Hematopoietic multipotent progenitor cell treated with erythropoietin and hydrocortisone succinate and interleukin-3 and kit ligand, for 4 days (in vitro differentiated cells): ENCODE measurements around the gene ZNF638.
"Not testable (repeated sequence)": the region's sequence is repeated elsewhere in the genome, so short reads cannot be mapped to it uniquely, and the experiment has no call there.

Source experiments
- DNase-seq: peaks from one replicate; pipeline ENCODE4 v3.0.0-alpha.2; 2015

ZNF638 gene

DNA sequence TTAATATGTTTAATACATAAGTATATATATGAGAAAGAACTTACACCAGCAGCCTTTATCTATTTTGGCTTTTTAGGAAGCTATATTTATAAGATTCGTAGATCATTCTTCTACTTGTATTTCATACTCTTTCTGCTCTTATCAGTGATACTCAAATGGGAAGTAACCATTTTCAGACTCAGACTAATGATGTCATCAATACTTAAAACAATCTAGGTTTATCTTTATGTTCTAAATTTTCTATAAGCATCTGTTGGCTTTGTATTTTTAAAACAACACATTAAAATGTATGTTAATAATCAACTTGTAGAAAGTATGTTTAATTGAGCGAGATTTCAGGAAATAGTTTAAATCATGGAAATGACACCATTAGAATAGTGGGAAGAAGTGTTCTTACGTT is 70.8 kb downstream of the ZNF638 start:
- no peak for DNase-seq

DNA sequence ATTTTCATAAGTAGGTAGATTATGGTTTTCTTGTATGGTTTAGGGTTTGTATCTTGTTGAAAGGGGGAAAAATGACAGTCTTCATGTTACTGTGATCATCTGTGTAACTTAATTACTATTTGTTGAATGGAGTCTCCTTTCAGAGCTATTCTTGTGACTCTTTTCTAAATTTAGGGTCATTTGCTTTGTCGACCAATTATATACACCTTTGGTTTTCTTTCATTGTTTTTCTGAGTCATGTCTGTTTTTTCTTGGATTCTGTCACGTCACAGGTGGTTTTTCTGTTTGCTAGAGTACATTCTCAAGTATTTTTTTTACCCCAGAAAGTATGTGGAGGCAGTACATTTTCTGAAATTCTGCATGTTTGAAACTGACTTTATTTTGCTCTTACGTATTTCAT is 78.0 kb downstream of the ZNF638 start:
- DNase-seq = no peak

DNA sequence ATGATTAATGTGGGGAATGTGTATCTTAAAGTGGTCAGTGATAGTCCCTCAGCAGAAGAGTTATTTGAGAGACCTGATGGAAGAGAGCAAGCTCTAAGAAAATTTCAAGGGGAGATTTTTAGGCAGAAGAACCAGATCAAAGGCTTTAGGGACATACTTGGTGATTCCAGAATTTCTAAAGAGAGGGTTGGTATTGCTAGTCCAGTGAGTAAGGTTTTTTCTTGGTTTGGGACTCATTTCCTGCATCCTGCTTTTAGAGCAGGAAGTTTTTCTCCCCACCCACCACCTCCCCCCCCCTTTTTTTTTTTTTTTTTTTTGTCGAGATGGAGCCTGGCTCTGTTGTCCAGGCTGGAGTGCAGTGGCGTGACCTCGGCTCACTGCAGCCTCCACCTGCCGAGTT is 79.1 kb downstream of the ZNF638 start:
- DNase-seq = no peak

DNA sequence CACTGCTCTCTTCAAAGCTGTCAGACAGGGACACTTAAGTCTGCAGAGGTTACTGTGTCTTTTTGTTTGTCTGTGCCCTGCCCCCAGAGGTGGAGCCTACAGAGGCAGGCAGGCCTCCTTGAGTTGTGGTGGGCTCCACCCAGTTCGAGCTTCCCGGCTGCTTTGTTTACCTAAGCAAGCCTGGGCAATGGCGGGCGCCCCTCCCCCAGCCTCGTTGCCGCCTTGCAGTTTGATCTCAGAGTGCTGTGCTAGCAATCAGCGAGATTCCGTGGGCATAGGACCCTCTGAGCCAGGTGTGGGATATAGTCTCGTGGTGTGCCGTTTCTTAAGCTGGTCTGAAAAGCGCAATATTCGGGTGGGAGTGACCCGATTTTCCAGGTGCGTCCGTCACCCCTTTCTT is 85.3 kb downstream of the ZNF638 start:
- not testable (repeated sequence) for DNase-seq

DNA sequence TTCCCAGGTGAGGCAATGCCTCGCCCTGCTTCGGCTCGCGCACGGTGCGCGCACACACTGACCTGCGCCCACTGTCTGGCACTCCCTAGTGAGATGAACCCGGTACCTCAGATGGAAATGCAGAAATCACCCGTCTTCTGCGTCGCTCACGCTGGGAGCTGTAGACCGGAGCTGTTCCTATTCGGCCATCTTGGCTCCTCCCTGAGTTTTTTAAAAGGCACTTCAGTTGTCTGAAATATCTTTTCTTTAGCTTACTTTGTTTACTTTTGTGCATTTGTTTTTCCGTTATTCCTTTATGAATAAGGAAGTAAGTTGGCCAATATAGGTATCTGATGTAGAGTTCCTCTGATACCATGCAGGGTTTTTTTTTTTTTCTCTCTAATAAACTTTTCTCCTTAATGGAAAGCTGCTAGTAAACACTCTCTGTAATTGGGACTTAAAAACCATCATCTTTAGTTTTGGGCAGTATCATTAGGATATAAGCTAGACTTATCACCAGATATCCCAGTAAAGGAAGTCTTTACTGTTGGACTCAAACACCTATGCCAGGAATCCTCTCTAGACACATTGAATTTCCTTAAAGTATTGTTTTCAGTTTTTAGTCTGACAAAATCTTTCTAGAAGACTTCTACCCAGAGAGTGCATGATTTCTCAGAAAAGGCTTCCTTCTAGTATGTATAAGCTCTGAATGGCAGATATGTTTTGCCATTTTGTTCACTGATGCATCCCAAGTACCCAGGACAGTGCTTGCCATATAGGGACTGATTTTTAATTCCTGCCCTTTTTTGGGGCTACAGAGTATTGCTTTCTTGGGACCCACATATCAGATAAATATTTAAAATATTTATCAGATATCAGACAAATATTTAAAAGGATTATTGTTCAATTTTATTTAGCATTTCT is 86.0 kb downstream of the ZNF638 start:
- DNase-seq = peak; percentile 53

DNA sequence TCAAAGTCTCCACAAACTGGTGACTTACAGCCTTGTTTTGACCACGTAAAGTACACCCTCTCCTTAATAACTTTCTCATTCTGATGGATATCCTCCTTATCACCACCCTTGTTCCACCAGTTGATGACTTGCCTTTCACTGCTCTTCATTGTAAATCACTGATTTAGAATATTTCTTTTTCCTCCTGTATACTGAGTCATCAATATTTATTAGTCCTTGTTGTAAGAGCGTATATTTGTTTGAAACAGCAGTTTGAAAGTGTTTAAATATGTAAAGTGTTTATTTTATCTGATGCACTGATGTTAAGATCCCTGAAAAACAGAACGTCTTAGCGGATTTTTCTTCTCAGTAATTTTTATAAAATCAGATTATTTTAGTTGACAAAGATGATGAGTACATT is 87.6 kb downstream of the ZNF638 start:
- peak; percentile 12 for DNase-seq

DNA sequence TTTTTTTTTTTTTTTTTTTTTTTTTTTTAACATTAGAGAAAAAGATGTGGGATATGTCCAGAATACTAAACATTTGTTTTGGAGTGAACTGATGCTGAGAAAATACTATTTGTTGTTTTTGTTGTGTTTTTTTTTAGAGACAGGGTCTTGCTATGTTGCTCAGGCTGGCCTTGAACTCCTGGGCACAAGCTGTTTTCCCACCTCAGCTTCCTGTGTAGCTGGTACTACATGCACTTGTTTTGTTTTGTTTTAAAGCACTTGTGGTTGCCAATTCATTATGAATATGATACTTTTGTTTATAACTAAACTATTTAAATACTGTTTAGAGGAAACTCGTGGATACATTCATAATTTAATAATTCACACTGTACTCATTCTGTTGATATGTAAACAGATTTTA is 88.4 kb downstream of the ZNF638 start:
- DNase-seq = no peak

DNA sequence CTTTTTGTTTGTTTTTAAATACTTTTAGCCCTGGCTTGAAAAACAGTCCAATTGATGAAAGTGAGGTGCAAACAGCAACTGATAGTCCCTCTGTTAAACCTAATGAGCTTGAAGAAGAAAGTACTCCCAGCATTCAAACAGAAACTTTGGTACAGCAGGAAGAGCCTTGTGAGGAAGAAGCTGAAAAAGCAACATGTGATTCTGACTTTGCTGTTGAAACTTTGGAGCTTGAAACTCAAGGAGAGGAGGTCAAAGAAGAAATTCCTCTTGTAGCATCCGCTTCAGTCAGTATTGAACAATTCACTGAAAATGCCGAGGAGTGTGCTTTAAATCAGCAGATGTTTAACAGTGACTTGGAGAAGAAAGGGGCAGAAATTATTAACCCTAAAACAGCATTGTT is 91.2 kb downstream of the ZNF638 start:
- no peak for DNase-seq

DNA sequence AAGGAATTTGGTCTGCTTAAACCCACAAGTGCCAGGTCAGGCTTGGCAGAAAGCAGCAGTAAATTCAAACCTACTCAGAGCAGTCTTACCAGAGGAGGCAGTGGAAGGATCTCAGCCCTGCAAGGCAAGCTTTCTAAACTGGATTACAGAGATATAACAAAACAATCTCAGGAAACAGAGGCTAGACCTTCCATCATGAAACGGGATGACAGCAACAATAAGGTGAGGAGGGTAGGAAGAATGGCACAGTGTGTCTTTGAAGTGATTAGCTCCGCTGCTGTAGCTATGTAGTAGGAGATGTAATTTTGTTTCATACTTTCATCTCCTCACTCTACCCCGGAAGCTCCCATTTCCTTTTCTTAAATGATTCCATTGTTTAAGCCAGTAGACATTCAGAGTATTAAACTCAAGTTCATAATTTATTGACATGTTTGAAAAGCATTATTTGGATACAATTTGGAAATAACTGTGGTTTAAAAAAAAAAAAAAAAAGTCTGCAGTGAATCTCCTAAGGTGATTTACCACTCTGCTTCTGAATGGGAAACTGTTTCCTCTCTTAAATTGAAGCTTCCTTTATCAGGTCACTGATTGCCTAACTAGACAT is 92.3 kb downstream of the ZNF638 start:
- DNase-seq = no peak

DNA sequence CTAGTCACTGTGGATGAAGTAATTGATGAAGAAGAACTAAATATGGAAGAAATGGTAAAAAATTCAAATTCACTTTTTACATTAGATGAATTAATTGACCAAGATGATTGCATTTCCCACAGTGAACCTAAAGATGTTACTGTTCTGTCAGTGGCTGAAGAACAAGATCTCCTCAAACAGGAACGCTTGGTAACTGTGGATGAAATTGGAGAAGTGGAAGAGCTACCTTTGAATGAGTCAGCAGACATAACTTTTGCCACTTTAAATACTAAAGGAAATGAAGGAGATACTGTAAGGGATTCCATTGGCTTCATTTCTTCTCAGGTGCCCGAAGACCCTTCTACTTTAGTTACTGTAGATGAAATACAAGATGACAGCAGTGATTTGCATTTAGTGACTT is 95.1 kb downstream of the ZNF638 start:
- DNase-seq = no peak

DNA sequence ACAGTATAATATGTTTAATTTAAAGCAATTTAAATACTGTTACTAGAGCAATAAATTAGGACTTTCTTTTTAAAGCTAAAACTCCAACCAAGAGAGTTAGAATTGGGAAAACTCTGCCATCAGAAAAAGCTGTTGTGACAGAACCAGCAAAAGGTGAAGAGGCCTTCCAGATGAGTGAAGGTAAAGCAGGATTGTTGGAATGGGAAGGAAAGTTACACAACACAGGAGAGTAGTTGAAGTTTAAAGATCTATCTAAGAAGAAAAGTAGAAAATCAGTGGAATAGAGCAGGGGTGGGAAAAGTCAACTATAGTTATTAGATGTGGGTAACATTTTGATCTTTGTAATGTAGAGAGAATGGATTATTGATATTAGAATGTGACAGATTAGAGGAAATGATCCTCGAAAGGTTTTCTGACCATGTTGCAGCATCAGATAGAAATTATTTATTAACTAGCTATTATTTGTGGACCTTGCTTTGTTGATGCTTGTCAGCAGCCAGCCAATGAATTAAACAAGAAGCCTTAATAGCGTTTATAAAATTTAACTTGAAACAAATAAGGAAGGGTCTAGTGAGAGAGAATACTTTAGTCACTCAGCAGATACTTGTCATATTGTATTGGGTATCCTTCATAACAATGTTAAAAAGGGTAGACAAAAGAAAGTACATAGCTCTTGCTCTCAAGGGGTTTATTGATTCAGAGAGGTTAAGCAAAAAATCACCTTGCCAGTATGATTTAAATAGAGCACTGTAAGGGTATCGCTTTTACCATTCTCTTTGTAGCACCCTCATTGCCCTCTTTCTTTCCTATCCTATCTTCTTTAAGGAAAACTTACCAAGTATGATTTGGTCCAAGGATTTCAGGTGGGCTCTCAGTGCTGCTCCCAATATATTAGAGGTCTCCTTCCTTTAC is 97.1 kb downstream of the ZNF638 start:
- no peak for DNase-seq

DNA sequence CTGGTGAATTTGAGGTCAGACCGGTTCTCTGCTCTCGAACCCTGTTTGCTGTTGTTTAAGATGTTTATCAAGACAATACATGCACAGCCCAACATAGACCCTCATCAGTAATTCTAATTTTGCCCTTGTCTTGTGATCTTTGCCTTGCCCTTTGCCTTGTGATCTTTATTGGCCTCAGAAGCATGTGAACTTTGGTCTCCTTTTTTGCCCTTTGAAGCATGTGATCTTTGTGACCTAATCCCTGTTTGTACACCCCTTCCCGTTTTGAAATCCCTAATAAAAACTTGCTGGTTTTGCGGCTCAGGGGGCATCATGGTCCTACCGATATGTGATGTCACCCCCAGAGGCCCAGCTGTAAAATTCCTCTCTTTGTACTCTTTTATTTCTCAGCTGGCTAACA is 113.6 kb downstream of the ZNF638 start:
- not testable (repeated sequence) for DNase-seq

DNA sequence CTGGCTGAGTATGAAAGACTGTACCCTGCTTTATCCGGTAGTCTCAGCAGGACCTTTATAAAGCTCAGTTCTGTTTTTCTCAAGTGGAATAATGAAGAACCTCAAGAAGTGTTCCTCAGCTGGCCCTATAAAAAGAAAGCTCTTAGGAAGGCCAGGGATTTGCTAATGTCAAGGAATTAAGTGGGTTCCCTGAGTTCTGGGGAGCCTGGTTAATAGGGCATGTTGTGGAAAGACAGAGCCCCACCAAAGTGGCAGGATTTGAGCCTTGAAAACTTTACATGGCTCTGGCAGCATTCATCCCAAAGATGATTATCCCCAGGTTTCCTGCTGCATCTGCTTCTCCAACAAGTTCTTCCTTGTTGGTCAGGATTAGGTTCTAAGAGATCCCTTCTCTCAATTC is 114.9 kb downstream of the ZNF638 start:
- DNase-seq = no peak

DNA sequence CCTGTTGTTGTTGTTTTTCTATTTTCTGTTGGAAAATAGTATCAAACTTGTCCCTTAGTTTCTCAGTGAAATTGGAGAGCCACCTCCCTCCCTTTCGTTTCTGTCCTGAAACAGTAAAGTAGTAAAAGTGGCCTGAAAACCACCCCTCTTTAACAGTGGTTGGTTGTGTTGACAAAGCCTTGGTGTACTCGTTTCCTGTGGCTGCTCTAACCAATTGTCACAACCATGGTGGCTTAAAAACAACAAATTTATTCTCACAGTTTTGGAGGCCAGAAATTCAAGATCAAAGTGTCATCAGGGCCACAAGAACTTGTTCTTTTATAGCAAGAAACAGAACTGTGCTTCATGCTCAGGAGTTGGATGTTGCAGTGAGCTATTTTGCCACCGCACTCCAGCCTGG is 117.8 kb downstream of the ZNF638 start:
- DNase-seq = no peak

DNA sequence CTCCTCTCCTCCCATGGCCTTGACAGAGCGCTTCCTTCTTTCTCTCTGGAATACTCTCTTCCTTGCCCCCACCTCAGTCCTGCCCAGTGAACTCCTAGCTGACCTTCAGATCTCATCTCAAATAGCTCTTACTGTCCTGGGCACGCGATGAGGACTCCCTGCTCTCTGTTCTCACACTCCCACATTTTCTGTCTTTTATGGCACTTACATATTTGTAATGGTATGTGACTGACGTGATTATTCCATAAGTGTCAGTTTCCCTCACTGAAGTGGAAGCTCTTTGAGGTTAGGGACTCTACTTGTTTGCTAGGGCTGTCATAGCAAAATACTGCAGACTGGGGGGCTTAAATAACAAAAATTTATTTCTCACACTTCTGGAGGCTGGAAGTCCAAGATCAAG is 120.1 kb downstream of the ZNF638 start:
- no peak for DNase-seq

DNA sequence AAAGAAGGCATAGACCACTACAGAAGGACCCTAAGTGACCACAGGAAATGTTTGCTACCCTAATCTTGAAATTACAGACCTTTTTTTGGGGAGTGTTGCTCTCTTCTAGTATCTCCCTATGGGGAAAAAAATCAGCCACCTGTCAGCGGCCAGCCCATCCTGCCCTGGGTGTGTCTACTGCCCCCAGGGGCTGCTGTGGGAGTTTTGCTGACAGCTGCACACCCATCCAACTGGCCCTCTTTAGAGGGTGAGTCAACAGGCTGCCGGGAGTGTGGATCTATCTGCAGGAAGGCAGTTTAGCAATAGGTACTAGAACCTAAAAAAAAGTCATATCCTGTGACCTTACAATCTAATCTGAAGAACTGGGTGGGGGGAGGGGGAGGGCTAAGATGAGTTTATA is 121.0 kb downstream of the ZNF638 start:
- peak; percentile 83 for DNase-seq

DNA sequence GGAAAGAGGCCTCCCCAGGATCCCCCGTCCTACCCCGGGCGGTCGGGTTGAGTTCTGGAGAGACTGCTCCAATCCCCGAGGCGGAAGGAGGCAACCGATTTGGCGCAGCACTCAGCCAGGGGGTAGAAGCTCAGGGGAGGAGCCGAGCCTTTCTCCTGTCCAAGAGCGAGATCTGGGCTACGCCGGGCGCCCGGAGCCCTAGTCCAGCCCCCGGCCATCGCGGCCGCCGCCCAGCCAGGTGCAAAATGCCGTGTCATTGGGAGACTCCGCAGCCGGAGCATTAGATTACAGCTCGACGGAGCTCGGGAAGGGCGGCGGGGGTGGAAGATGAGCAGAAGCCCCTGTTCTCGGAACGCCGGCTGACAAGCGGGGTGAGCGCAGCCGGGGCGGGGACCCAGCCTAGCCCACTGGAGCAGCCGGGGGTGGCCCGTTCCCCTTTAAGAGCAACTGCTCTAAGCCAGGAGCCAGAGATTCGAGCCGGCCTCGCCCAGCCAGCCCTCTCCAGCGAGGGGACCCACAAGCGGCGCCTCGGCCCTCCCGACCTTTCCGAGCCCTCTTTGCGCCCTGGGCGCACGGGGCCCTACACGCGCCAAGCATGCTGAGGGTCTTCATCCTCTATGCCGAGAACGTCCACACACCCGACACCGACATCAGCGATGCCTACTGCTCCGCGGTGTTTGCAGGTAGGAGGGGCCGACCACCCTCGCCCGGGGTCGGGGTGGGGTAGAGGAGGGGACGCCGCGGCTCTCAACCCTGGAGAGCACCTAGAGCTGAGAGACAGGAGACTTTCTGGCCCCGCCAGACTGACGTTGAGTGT is 122.0 kb downstream of the ZNF638 start, which contains the start of gene DYSF:
Gene DYSF, plus strand, starts transcription at position 158 of the 817 bp plus-strand sequence.
- peak; percentile 49 for DNase-seq

DNA sequence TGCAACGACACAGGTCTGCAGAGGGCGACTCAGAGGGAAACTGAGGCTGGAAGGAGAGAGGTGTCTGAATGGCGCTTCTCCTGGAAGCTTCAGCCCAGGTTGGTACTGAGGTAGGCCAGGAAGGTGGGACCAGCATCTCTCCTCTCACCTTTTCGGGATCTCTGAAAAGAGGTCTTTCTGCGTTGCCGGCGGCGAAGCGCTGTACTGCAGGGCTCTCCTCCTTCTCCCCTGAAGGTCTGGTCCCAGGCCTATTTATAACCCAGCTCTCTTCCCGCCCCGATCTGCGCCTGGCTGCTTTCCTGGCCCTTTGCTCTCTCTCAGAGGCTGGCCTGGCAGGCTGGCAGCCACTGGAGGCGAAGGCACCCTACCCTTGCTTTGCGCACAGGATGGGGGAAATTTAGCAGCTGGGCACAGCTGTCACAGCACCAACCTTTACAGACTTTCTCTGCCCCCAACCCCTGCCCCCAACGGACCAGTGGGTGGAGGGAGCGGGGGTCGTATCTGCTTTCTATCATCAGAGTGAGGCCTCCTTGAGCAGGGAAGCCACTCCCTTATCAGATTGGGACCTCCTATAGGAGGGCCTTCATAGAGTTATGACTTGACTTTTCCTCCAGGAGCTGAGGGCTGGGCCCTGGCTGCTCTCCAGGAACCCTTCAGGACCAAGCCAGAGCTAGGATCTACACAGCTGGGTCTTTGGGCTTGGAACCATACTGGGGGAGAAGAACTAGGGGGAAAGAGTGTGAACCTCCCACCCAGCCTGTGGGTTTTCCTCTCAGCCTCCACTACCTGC is 122.8 kb downstream of the ZNF638 start:
- no peak for DNase-seq

DNA sequence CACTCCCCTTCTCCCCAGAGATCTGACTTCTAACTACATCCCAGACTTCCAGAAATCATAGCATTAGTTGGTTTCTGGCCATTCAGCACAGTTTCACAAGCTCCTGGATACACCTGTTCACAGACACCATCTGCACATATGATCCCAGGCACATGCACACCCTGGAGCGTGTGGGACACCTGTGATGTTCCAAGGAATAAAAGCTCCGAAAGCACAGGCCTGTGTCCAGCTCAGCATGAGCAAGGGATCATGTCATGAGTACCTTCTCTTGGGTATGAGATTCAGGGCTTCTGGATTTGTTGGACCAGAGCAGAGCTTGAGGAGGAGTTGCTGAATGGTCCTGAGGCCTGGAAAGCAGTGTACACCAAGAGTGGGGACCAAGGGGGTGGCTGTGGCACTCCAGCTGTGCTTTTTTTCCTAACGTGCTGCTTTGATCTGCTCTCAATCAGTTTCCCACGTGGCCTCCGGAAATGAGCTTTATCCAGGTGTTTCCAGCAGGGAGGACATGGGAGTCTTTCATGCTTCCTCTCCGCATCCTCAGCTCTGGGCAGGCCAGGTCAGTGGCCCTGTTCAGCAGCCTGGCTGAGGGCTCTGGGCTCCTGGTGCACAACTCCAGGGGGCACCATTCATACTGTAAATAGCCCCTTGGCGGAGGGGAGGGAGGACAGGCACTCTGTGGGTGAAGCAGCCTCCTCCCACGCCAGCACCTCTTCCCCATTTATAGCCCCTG is 123.6 kb downstream of the ZNF638 start:
- DNase-seq = no peak

DNA sequence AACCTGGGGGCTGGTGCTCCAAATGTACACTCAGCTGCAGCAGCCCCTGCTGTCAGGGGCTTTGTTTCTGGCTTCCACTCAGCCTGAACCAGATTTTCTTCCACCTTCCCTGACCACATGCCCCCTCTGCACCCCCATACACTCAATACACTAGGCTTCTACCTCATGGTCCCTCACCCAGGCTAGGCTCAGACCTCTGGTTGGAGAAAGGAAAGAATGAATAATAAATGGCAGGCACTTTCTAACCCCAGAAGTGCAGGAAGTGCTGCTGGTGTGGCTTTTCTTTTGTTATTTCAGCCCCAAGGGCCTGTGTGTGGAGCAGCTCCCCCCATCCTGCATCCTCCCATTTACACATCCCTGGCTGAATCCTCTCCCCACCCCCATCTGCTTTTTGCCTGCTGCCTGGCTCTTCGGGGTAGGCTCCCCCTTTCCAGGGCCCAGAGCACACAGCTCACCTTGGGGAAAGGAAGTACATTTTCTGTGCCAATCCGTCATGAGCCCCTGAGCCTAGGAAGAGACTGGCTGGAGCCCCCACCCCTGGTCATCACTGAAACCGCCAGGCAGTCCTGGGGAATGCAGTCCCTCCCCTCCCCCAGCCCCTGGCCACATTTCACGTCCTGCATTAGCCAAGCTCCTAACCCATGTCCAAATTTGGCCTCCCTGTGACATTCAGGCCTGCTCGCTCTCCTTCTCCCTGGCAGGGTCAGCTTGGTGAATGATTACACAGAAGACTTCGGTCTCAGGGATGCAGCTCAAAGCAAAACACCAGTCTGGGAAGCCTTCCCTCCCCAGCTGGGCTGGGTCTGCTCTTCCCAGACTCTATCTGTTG is 124.4 kb downstream of the ZNF638 start:
- DNase-seq = no peak
